T follicular helper cell (primary cell): ENCODE results near the gene CRYGS.
"Not testable (repeated sequence)": the region's sequence is repeated elsewhere in the genome, so short reads cannot be mapped to it uniquely, and the experiment has no call there.

Experiments used
- DNase-seq: peaks from one replicate; pipeline ENCODE4 v3.0.0-alpha.2; 2020; ENCODE audit warnings: low read depth

CRYGS gene

DNA sequence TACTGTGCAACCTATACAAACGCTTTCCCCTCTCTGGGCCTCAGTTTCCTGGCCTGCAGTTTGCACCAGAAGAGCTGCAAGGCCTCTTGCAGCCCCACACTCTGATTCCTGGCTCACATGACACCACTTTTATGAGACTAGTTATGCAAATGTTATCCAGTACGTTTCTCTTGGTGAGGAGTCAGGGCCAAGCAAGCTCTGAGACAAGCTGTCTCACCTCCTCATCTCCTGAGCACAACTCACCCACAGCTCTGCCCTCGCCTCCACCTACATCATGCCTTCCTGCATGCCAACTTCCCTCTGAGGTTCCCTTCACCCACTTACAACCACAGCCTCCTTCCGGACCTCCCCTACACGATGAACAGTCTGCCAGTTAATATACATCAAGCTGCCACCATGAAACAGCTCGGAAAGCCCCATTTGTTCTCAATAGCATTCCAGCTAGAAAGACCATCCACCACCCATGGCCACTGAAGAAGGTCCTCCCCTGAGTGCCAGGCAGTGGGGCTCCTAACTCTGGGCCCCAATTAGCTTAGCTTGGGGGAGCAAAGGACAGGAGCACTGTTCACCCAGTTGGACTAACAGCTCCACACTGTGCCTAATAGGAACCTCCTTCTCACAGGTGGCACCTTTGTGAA lies 25.0 kb downstream of the CRYGS start:
- peak; percentile 56 for DNase-seq

DNA sequence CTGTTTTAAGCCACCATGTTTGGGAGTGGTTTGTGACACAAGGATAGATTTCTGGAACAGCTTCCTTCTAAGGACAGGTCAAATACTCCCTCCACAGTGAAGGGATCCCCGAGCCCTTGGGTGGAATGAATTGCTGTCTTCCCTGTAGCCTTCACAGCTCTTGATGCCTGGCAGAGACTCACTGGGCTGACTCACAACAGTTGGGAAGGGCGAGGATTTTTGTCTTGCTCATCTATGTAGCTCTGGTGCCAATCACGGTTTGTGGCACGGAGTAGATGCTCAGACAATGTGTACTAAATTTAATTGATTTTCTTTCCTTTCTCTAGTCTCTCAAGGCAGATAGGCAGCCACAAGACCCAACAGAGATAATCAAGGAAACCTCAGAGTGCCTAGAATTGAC lies 27.0 kb downstream of the CRYGS start:
- no peak for DNase-seq

DNA sequence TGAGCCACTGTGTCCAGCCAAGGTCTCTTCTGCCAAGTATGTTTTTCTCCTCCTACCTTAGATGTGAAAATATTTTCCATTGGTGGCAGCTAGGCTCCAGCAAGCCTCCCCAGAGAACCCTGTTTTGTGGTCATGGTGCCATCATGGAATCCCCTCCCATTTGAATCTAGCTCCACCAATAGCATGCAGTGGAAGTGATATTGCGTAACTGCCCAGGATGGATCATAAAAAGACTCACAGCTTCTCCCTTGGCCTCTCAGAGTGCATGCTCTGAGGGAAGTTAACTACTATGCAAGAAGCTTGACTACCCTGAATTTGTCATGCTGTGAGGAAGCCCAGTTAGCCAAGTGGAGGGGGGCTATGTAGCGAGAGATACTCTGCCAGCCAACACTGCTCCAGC lies 27.5 kb downstream of the CRYGS start:
- DNase-seq: no peak

- no peak for DNase-seq
These were observed 29.1 kb downstream of the CRYGS start for GRCh38 chr3:186515125-186515524.

DNA sequence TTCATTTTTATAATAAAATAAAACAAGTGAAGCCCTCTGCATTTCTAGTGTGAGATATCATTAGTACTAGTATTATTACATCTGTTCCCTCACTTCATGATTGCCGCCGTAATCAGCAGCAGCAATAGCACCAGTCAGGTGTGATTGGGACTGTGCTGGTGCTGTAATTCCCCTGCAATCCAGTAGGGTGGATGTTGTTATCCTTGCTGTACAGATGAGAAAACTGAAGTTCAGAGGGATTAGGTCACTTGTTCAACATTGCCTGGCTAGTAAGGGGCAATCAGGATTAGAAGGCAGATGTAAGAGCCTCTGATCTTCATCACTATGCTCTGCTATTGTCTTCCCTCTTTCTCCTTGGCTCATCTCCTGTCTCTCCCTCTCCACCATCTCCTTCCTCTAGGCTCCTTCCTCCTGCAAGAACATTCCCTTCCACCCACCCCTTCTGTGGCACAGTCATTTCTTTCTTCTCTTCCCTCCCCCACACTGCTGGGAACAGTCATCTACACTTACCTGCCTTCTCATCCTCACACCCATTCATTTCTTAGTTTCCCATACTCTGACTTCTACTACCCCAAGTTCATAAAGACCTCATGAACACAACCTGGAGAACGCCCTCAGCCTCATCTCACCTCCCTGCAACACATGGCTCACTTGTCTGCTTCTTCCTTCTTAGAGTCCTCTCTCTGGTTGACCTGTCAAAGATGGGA lies 29.7 kb downstream of the CRYGS start:
- no peak for DNase-seq

DNA sequence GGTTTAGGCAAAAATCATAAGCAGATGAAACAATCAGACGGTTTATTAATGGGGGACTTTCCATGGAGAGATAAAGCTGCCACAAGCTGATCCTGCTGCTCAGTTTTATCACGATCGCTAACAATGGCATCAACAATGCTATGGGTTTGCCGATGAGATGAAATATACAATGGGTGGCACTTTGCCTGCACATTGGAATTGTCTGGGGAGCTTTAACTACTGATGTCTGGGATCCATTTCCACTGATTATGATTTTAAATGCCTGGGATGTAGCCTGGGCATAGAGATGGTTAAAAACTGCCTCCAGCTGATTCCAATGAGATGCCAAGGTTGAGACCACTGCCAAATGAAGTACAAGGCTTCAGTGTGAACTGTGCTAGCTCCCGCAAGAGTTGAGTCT lies 30.8 kb downstream of the CRYGS start:
- no peak for DNase-seq

DNA sequence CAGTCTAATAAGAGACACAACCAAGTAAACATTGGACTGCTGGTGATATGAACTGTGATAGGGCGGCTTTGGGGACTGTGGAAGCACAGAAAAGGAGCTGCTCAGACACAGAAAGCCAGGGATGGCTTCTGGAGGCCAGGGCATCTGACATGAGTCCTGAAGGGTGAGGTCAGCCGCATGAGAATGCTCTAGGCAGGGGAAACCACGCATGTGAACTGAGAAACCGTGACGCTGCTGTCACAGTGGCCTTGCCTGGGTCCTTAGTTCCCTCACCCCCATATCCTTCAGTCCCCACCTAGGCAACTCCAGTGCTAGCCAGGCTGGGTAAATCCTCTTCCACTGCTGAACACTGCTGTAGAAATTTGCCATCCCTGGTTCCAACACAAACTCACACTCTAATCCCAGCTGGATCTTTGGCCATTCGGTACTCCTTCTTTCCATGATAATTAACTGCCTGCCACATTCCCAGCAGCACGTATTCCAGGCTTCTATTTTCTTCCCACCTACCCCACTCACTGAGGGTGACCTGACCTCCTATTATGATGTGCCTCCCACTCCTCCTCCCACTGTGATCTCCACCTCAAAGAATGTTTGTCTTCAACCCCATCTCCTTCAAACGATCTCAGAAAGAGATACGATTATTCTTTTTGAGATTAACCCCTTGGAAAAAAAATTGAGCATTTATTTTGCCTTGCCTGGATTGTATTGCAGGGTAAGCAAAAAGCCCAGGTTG lies 31.4 kb downstream of the CRYGS start:
- no peak for DNase-seq

DNA sequence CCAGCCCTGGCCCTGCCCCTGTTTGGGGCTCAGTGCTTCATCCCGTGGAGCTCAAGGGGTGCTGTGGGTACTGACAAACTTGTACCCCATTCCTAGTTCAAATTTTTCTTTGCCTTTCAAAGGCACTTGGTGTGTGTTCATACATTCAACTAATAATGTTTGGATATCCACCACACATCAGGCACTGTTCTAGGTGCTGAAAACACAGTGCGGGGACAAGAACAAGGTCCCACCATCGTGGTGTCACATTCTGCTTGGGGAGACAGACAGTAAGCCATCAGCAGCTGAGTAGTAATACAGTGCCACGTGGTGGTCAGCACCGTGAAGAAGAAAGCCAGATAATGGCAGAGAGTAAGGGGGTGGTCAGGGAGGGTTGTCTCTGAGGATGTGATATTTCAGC lies 32.5 kb downstream of the CRYGS start:
- no peak for DNase-seq

- DNase-seq: no peak
These were observed 32.9 kb downstream of the CRYGS start for GRCh38 chr3:186511245-186511644.

- no peak for DNase-seq
These were observed 33.7 kb downstream of the CRYGS start for GRCh38 chr3:186510374-186511079.

DNA sequence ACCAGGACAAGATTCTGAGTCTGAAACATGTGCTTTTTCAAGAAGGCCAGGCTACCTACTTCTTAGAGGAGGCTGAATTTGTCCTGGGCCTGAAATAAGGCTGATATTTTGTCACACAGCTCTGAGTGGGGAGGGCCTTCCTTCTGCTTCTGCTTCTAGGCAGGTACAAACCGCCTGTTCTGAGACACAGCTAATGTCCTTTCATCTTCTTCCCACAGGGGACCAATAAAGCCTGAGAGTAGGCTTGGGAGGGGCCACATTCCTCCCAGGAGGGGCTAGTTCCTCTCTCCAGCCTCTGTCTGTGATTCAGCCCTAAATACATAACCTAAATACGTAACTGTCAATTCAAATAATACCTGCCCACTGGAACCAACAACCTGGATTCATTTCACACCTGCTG lies 34.8 kb downstream of the CRYGS start:
- DNase-seq: no peak

GRCh38 chr3:186506857-186507256 lies 37.3 kb downstream of the CRYGS start:
- no peak for DNase-seq

- no peak for DNase-seq
These were observed 37.9 kb downstream of the CRYGS start for GRCh38 chr3:186506191-186506739.

- DNase-seq: no peak
These were observed 41.0 kb downstream of the CRYGS start for GRCh38 chr3:186502966-186503712.

GRCh38 chr3:186502138-186502948 lies 41.8 kb downstream of the CRYGS start:
- no peak for DNase-seq

DNA sequence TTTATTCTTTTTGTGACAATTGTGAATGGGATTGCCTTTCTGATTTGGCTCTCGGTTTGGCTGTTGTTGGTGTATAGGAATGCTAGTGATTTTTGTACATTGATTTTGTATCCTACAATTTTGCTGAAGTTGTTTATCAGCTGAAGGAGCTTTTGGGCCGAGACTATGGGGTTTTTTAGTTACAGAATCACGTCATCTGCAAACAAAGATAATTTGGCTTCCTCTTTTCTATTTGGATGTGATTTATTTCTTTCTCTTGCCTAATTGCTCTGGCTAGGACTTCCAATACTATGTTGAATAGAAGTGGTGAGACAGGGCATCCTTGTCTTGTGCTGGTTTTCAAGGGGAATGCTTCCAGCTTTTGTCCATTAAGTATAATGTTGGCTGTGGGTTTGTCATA lies 44.2 kb downstream of the CRYGS start:
- DNase-seq: not testable (repeated sequence)

GRCh38 chr3:186498022-186498421 lies 46.2 kb downstream of the CRYGS start:
- not testable (repeated sequence) for DNase-seq

DNA sequence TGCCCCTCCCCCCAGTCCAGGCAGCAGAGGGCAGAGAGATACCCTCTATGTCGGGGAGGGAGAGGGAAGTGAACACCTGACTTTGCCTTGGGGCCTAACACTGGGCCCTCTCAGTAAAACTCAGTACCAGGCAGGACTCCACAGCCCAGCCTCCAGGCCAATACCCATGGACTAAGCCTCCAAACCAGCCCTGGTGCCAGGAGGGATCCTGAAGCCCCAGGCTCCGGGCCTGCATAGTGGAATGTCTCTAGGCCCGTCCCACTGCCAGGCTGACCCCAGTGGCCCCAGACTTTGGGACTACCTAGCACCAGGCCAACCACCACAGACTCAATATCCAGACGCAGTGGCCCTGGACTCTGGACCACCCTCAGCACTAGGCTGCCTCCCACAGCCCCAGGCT lies 46.6 kb downstream of the CRYGS start:
- DNase-seq: no peak

DNA sequence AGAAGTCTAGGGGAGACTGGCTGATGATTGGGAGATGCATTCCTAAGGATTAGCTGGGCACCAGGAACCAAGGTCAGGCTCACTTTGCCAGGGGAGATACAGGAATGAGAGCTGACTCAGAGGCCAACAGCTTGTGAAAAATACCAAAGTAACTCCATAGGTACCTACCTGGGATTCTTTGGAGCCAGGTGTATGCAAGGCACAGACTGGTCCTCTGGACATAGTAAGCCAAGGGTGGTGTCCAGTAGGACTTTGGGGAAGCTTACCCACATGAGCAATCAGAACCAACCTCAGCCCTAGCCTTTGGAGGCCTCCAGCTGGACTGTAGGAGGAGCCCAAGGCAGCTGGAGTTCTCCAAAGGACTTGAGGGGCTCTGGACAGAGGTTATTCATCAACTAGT lies 47.5 kb downstream of the CRYGS start:
- no peak for DNase-seq

DNA sequence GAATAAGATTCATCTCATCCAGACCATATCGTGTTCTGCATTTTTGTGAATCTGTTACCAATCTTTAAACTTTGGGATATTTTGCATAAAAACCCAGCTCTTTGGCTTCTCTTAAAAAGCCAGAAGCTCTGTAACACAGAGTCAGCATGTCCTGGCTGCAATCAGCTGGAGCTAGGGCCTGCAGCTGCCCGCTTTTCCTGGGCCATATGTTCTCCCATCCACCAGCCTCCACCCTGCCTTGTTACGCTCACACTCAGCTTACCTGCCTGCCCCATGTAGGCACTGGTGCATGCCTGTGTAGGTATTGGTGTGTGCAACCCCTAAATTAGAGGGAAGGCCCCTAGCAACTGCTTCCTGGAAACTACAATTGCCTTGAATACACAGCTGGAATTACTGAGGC lies 48.2 kb downstream of the CRYGS start:
- no peak for DNase-seq
